Amniotic stem cell (primary cell): ENCODE data around the gene RNF113B.

ENCODE experiments used
- DNase-seq: peaks from one replicate; lab custom pipeline; 2025; lab: John Stamatoyannopoulos, UW

The RNF113B gene

GRCh38 chr13:98176777-98177608 is at the start of gene RNF113B:
Gene RNF113B, minus strand, starts transcription at chr13:98177269. Its CDS starts 33 bp downstream, at chr13:98177236.
- no peak for DNase-seq

- DNase-seq = no peak
These were observed 49.4 kb upstream of the RNF113B start for GRCh38 chr13:98226496-98226895.

GRCh38 chr13:98225036-98225940 is 48.2 kb upstream of the RNF113B start:
- no peak for DNase-seq

DNA sequence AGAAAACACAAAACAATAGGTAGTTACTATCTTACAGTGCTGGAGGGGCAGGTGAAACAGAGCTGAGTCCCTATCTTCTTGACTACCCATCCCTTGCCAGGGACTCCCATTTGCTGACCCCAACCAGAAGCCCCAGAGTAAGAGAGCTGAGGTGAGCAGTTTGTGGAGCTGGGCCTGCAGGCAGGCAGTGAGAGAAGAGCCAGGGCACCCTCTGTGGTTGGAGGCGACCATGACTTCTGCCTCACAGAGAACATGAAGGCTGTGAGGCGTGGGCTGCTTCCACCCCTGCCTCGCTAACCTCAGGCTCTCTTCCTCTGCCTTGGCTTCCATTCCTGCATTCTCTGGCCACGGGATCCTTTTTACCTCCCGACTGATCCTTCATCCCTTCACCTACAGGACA is 47.5 kb upstream of the RNF113B start:
- DNase-seq = no peak

GRCh38 chr13:98223741-98224140 is 46.7 kb upstream of the RNF113B start:
- DNase-seq = no peak

DNA sequence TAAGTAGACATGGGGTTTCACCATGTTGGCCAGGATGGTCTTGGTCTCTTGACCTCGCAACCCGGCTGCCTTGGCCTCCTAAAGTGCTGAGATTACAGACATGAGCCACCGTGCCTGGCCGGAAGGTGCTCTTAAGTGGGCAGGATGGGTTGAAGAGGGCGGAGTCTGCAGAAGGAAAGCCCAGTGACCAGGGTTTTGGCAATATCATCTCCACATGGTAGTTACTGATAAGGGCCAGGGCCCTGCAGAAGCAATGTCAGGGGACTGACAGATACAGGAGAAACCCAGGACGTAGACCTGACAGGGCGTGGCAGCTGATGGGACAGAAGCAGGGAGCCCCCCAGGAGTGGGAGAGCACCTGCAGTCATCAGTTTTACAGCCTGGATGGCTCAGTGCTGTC is 45.7 kb upstream of the RNF113B start:
- no peak for DNase-seq

- DNase-seq = no peak
These were observed 45.0 kb upstream of the RNF113B start for GRCh38 chr13:98222081-98222554.

GRCh38 chr13:98221234-98221633 is 44.2 kb upstream of the RNF113B start:
- no peak for DNase-seq

DNA sequence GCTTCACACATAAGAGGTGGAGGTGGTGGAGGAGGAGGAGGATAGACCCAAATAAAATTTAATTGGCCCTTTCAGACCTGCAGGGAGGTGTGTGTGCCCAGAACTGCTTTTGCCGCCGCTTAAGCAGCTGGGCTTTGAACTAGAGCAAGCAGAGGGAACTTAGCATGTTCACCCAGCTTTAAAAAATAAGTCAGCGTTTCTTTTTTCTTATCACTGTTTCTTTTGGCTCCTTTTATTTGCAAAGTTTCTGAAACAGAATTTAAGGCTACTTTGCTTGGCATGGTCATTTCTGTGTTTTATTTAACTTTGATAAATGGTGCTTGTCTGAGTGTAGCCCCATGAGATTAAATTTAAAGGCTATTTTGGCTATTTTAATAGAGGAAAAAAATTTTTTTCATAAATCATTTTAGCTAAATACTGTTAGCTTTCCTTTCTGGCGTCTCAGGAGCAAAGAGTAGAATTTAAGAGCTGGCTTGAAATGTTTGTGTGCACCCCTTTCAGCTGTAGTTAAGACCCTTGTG is 43.3 kb upstream of the RNF113B start:
- DNase-seq = no peak

- no peak for DNase-seq
These were observed 42.6 kb upstream of the RNF113B start for GRCh38 chr13:98219685-98220084.

GRCh38 chr13:98217597-98217996 is 40.5 kb upstream of the RNF113B start:
- no peak for DNase-seq

DNA sequence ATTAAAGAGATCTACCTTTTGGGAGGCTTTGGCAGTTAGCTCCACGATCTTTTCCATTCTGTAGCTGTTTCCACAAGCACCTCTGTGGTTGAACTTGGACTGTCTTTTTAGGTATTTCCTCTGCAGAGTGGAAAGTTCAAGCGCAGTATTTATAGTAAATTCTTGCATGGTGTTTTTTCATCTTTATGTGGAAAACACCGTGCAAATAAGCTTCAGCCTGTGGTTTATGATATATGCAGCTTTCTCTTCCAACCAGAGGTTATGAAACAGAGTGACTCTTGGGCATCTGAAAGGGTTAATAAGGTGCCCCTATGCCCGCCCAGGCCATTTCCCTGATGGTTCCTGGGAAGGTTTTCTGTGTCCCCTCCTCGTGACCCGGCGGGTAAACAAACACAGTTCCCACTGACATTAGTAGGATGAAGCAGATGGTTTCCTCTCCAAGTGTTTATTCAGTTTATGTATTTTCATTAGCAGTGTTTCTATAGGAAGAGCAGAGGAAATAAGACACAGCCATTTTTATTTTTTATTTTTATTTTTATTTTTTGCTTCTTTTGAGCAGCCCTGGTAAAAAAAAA is 39.7 kb upstream of the RNF113B start:
- no peak for DNase-seq

GRCh38 chr13:98216135-98216565 is 39.1 kb upstream of the RNF113B start:
- no peak for DNase-seq

- DNase-seq = no peak
These were observed 38.4 kb upstream of the RNF113B start for GRCh38 chr13:98215508-98215907.

GRCh38 chr13:98214707-98215106 is 37.6 kb upstream of the RNF113B start:
- no peak for DNase-seq

DNA sequence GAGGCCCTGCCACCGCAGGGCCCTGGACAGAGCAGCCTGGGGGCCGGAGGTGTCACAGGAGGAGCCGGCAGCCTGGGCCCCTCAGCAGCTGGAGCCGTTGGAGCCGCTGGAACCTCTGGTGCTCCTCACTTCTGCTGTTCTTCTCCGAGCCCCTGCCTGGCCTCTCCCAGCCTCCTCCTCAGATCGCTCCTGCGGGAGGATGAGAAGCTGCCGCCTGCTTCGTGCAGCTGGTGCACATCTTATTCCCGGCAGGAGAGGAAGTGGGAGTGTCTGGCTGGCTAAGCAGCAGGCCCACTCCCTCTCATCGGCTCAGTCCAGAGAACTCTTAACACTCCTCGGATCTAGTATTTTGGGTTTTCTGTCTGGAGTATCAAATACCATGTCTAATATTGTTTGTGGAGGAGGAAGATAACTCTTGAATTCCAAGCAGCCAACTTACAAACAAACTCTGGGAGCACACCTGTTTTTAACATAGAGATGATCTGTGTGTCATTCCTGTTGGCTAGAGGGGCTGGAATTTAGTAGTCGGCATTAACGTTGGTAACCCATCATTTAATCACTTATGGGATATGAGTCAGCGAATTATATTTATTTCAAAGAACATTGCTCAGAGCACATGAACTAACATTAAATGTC is 37.1 kb upstream of the RNF113B start:
- no peak for DNase-seq

GRCh38 chr13:98213354-98213753 is 36.3 kb upstream of the RNF113B start:
- DNase-seq = no peak

GRCh38 chr13:98212763-98213162 is 35.7 kb upstream of the RNF113B start:
- DNase-seq = no peak

DNA sequence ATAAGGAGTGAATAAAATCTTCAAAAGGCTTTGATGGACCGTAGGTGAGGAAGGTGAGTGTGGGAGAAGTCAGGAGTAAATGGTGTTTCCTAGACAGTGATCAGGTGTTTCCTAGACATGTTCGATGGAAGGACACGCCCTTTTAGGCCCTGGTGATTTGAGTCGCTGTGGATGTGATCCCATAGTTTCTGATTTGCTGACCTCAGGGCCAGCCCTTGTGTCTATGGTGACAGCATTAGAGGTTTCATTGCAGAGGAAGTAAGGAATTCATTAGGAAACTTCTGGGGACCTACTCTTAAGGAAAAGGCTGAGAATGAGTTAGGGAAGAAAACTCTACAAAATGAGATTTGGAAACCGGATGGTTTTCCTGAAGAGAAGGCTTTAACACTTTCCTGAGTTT is 31.5 kb upstream of the RNF113B start:
- DNase-seq = no peak

- no peak for DNase-seq
These were observed 30.3 kb upstream of the RNF113B start for GRCh38 chr13:98207416-98207815.

GRCh38 chr13:98206946-98207345 is 29.9 kb upstream of the RNF113B start:
- DNase-seq = no peak

GRCh38 chr13:98204546-98204945 is 27.5 kb upstream of the RNF113B start:
- no peak for DNase-seq
